ENCODE results near the gene FAM114A1. TPM values are rescaled to one million over a fixed set of nuclear protein-coding genes. Genes with fewer than 3 reads are reported as not detected.

The FAM114A1 gene
- total RNA-seq, result under 1 TPM; 0.48 to 0.83 TPM

- peak; percentile 50 to 52 for DNase-seq
- H3K27me3 Mint-ChIP-seq (ENCODE audit: low read depth), result peaks cover 17% of the 10 kb centered on the region
- H3K4me3 Mint-ChIP-seq, result peak within 1 kb of the TSS; percentile 68 to 71
- no peaks in the 10 kb centered on the region for H3K9me3 Mint-ChIP-seq
- H3K4me1 Mint-ChIP-seq (ENCODE audit: low read depth), result peaks cover 17% of the 10 kb centered on the region
- no peaks in the 10 kb centered on the region for H3K36me3 Mint-ChIP-seq (ENCODE audit: insufficient read depth in 2 of 2)
- ATAC-seq (replicated peaks in 1 of 2), result peak; percentile 94 to 97
- no peak within 1 kb of the TSS for H3K27ac Mint-ChIP-seq
Measured at GRCh38 chr4:38867478-38868058, at the start of gene FAM114A1. TSS of gene FAM114A1 (plus strand) at chr4:38867806. CDS start at chr4:38878079, 10,273 bp downstream.

DNA sequence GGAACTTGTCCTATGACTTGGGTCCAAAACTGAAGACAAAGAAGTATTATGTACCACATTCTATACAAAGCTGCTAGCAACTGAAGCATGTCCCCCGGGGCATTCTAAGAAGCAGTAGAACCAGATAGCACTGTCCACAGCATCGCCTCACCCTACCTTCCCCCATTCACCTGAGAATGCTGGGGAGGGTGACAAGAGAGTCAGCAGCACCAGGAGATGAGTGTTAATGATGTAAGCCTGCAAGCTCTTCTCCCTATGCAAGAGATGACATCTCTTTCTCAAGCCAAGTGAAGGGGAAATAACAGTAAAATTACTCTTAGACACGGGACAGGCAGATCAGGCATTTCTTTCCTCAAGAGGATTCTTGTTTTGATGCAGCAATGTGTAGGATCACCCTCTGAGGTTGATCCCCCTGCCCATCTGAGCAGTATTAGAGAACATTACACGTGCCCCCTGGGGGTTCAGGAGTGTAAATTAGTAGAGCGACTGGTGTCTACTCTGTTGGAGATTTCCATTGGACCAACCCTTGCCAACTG, 49.1 kb upstream of the FAM114A1 start:
- ATAC-seq (replicated peaks in 1 of 2), result peak in 1 of 2 donors; percentile 41

GRCh38 chr4:38819569-38819968, 48.0 kb upstream of the FAM114A1 start:
- peaks cover 7 to 8% of the 10 kb centered on the region in 2 donors for H3K36me3 Mint-ChIP-seq (ENCODE audit: insufficient read depth in 2 of 2)

More for the DNA sequence above, 49.1 kb upstream of the FAM114A1 start:
- Mint-ChIP-seq H3K4me1 (ENCODE audit: low read depth) (peaks cover 26% of the 10 kb centered on the region), H3K4me3 (no peak overlapping the region), H3K27ac (no peak overlapping the region), H3K9me3 (peaks cover 12% of the 10 kb centered on the region in 2 donors), H3K36me3 (ENCODE audit: insufficient read depth in 2 of 2) (peaks cover 4 to 8% of the 10 kb centered on the region in 2 donors), H3K27me3 (ENCODE audit: low read depth) (no peaks in the 10 kb centered on the region)
- DNase-seq, result no peak

GRCh38 chr4:38820329-38821061, 47.1 kb upstream of the FAM114A1 start:
- peaks cover 11 to 13% of the 10 kb centered on the region in 2 donors for H3K9me3 Mint-ChIP-seq
- H3K27me3 Mint-ChIP-seq (ENCODE audit: low read depth), result no peaks in the 10 kb centered on the region
- H3K4me3 Mint-ChIP-seq, result peak overlapping the region in 1 of 2 donors; percentile 36
- ATAC-seq (replicated peaks in 1 of 2) (peak in 1 of 2 donors; percentile 19), DNase-seq (no peak)
- H3K36me3 Mint-ChIP-seq (ENCODE audit: insufficient read depth in 2 of 2), result peaks cover 7 to 10% of the 10 kb centered on the region in 2 donors
- H3K4me1 Mint-ChIP-seq (ENCODE audit: low read depth), result peaks cover 26% of the 10 kb centered on the region
- H3K27ac Mint-ChIP-seq, result peak overlapping the region; percentile 5

More at GRCh38 chr4:38819569-38819968, 48.0 kb upstream of the FAM114A1 start:
- ATAC-seq (replicated peaks in 1 of 2) (peak; percentile 55 to 72), DNase-seq (no peak)
- H3K27me3 Mint-ChIP-seq (ENCODE audit: low read depth), result no peaks in the 10 kb centered on the region
- H3K27ac Mint-ChIP-seq, result peak overlapping the region; percentile 10
- peak overlapping the region; percentile 36 to 52 for H3K4me3 Mint-ChIP-seq
- peaks cover 26% of the 10 kb centered on the region for H3K4me1 Mint-ChIP-seq (ENCODE audit: low read depth)
- H3K9me3 Mint-ChIP-seq, result peaks cover 13% of the 10 kb centered on the region in 2 donors

DNA sequence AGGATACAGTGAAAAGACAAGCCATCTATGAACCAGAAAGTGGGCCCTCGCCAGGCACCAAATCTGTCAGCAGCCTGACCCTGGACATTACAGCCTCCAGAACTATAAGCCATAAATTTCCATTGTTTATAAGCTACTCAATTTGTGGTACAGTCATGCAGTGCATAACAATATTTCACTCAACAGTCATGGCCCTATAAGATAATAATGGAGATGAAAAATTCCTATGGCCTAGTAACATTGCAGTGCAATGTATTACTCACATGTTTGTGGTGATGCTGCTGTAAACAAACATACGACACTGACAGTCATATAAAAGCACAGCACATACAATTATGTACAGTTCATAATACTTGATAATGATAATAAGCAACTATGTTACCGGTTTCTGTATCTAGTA, 45.9 kb upstream of the FAM114A1 start:
- DNase-seq (no peak), ATAC-seq (replicated peaks in 1 of 2) (no peak)
- H3K9me3 Mint-ChIP-seq, result peaks cover 11% of the 10 kb centered on the region in 2 donors
- H3K27ac Mint-ChIP-seq, result no peak overlapping the region
- no peaks in the 10 kb centered on the region for H3K27me3 Mint-ChIP-seq (ENCODE audit: low read depth)
- H3K36me3 Mint-ChIP-seq (ENCODE audit: insufficient read depth in 2 of 2), result peaks cover 7 to 12% of the 10 kb centered on the region in 2 donors
- no peak overlapping the region for H3K4me3 Mint-ChIP-seq
- H3K4me1 Mint-ChIP-seq (ENCODE audit: low read depth), result peaks cover 26% of the 10 kb centered on the region

DNA sequence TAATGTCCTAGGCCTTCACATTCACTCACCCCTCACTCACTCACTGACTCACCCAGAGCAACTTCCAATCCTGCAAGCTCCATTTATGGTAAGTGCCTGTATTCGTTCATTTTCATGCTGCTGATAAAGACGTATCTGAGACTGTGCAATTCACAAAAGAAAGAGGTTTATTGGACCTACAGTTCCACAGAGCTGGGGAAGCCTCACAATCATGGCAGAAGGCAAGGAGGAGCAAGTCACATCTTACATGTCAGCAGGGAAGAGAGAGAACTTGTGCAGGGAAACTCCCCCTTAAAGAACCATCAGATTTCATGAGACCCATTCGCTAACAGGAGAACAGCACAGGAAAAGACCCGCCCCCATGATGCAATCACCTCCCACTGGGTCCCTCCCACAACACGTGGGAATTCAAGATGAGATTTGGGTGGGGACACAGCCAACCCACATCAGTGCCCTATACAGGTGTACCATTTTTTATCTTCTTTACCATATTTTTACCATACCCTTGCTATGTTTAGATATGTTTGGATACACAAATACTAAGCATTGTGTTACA, 44.8 kb upstream of the FAM114A1 start:
- H3K4me3 Mint-ChIP-seq, result no peak overlapping the region
- ATAC-seq (replicated peaks in 1 of 2) (no peak), DNase-seq (no peak)
- no peaks in the 10 kb centered on the region for H3K27me3 Mint-ChIP-seq (ENCODE audit: low read depth)
- no peak overlapping the region for H3K27ac Mint-ChIP-seq
- peaks cover 7 to 12% of the 10 kb centered on the region in 2 donors for H3K36me3 Mint-ChIP-seq (ENCODE audit: insufficient read depth in 2 of 2)
- H3K9me3 Mint-ChIP-seq, result peaks cover 11% of the 10 kb centered on the region in 2 donors
- peaks cover 26% of the 10 kb centered on the region for H3K4me1 Mint-ChIP-seq (ENCODE audit: low read depth)

DNA sequence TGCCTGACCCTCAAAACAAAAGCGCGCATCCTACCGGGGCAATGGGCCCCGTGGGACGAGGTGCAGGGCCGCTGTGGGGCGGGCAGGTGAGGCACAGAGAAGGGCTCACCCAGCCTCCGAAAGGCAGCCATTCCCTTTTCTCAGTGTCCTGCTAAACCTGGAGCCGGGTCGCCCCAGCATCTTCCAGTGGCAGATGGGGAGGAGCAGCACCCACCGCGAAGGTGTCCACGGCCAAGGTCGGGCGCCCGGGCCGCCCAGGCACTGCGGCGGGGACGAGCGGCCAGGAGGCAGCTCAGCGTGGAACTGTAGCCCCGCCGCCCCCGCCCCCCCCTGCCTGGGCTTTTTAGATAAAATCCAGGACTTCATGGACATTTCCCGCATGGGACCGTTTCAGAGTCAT, 43.8 kb upstream of the FAM114A1 start:
- peaks cover 11% of the 10 kb centered on the region in 2 donors for H3K9me3 Mint-ChIP-seq
- no peak overlapping the region for H3K4me3 Mint-ChIP-seq
- ATAC-seq (replicated peaks in 1 of 2) (no peak), DNase-seq (no peak)
- H3K36me3 Mint-ChIP-seq (ENCODE audit: insufficient read depth in 2 of 2), result peaks cover 7 to 12% of the 10 kb centered on the region in 2 donors
- H3K27me3 Mint-ChIP-seq (ENCODE audit: low read depth), result no peaks in the 10 kb centered on the region
- H3K27ac Mint-ChIP-seq, result no peak overlapping the region
- peaks cover 21% of the 10 kb centered on the region for H3K4me1 Mint-ChIP-seq (ENCODE audit: low read depth)

GRCh38 chr4:38829237-38829636, 38.4 kb upstream of the FAM114A1 start:
- H3K36me3 Mint-ChIP-seq (ENCODE audit: insufficient read depth in 2 of 2), result peaks cover 4 to 5% of the 10 kb centered on the region in 2 donors
- no peak overlapping the region for H3K27ac Mint-ChIP-seq
- H3K27me3 Mint-ChIP-seq (ENCODE audit: low read depth), result no peaks in the 10 kb centered on the region
- DNase-seq (no peak), ATAC-seq (replicated peaks in 1 of 2) (no peak)
- H3K4me1 Mint-ChIP-seq (ENCODE audit: low read depth), result peaks cover 5% of the 10 kb centered on the region
- H3K4me3 Mint-ChIP-seq, result no peak overlapping the region
- no peaks in the 10 kb centered on the region for H3K9me3 Mint-ChIP-seq

- no peaks in the 10 kb centered on the region for H3K27me3 Mint-ChIP-seq (ENCODE audit: low read depth)
- peaks cover 6 to 7% of the 10 kb centered on the region in 2 donors for H3K9me3 Mint-ChIP-seq
- no peak for DNase-seq
- no peak for ATAC-seq (replicated peaks in 1 of 2)
- peaks cover 5% of the 10 kb centered on the region for H3K4me1 Mint-ChIP-seq (ENCODE audit: low read depth)
- H3K4me3 Mint-ChIP-seq, result no peak overlapping the region
- peaks cover 5 to 16% of the 10 kb centered on the region in 2 donors for H3K36me3 Mint-ChIP-seq (ENCODE audit: insufficient read depth in 2 of 2)
- no peak overlapping the region for H3K27ac Mint-ChIP-seq
Measured at GRCh38 chr4:38831653-38832052, 36.0 kb upstream of the FAM114A1 start.

GRCh38 chr4:38832206-38832605, 35.4 kb upstream of the FAM114A1 start:
- Mint-ChIP-seq H3K9me3 (peaks cover 7 to 8% of the 10 kb centered on the region in 2 donors), H3K4me3 (no peak overlapping the region), H3K27ac (no peak overlapping the region), H3K4me1 (ENCODE audit: low read depth) (peaks cover 8% of the 10 kb centered on the region), H3K36me3 (ENCODE audit: insufficient read depth in 2 of 2) (peaks cover 5 to 16% of the 10 kb centered on the region in 2 donors), H3K27me3 (ENCODE audit: low read depth) (no peaks in the 10 kb centered on the region)
- DNase-seq (no peak), ATAC-seq (replicated peaks in 1 of 2) (no peak)

DNA sequence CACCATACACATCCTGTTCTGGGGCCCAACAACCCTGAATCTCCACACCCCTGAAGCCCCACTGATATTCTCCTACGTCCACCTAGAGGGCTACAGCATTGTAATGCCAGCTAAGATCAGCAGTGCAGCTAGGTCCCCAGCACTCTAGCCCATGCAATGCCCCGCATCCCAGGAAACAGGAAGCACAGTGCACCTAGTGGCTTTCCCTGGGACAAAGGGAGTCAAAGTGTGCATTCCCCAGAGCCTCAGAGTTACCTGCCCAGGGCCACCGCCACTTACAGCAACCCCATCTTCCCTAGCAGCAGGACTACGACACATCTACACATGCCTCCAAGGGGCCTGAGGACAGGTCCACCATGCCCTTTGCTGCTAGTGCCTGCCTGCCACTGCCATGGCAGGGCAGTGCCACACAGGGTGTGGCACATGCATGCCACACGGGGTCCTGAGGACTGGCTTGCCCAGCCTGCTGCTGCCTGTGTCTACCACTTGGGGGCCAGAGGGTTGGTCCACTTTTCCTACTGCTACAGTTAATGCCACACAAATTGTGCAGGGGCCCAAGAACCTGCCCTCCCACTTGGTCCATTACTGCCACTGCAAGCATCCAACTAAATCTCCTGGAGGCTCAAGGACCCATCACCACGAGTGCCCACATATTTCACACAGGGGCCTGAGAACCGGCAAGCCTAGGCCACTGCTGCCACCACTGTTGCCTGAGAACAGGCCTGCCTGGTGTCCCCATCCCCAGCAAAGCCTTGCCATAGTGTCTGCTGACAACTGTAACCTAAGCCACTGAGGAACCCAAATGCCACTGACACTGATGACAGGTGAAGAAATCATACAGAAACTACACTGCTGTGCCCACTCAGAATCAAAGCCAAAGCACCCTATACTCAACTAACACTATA, 34.7 kb upstream of the FAM114A1 start:
- H3K4me1 Mint-ChIP-seq (ENCODE audit: low read depth), result peaks cover 15% of the 10 kb centered on the region
- DNase-seq, result no peak
- H3K27me3 Mint-ChIP-seq (ENCODE audit: low read depth), result no peaks in the 10 kb centered on the region
- H3K36me3 Mint-ChIP-seq (ENCODE audit: insufficient read depth in 2 of 2), result peaks cover 5 to 16% of the 10 kb centered on the region in 2 donors
- H3K9me3 Mint-ChIP-seq, result peaks cover 7 to 8% of the 10 kb centered on the region in 2 donors
- H3K4me3 Mint-ChIP-seq, result no peak overlapping the region
- no peak overlapping the region for H3K27ac Mint-ChIP-seq
- ATAC-seq (replicated peaks in 1 of 2), result no peak

GRCh38 chr4:38834570-38834969, 33.0 kb upstream of the FAM114A1 start:
- H3K27ac Mint-ChIP-seq, result no peak overlapping the region
- peaks cover 25% of the 10 kb centered on the region for H3K4me1 Mint-ChIP-seq (ENCODE audit: low read depth)
- peaks cover 7 to 8% of the 10 kb centered on the region in 2 donors for H3K9me3 Mint-ChIP-seq
- peaks cover 5 to 16% of the 10 kb centered on the region in 2 donors for H3K36me3 Mint-ChIP-seq (ENCODE audit: insufficient read depth in 2 of 2)
- H3K4me3 Mint-ChIP-seq, result no peak overlapping the region
- ATAC-seq (replicated peaks in 1 of 2), result no peak
- no peak for DNase-seq
- H3K27me3 Mint-ChIP-seq (ENCODE audit: low read depth), result no peaks in the 10 kb centered on the region
